ENCODE measurements around the gene CYP2D6. TPM values are rescaled to one million over a fixed set of nuclear protein-coding genes. Genes with fewer than 3 reads are reported as not detected.

CYP2D6 gene
- total RNA-seq, 1 donor from 2014 or later: 3.2 TPM

- no peaks in the 10 kb centered on the region for H3K4me1 Mint-ChIP-seq (ENCODE audit: unreplicated experiment)
- H3K4me3 Mint-ChIP-seq (ENCODE audit: unreplicated experiment): no peak overlapping the region
- peaks cover 16% of the 10 kb centered on the region for H3K36me3 Mint-ChIP-seq (ENCODE audit: low read depth, unreplicated experiment)
- DNase-seq (ENCODE audit: low spot score): no peak
- peaks cover 4% of the 10 kb centered on the region for H3K27me3 Mint-ChIP-seq (ENCODE audit: unreplicated experiment)
- no peak for TF ChIP-seq CTCF (IDR thresholded peaks at IDR 0.05; ENCODE audit: unreplicated experiment)
- H3K9me3 Mint-ChIP-seq (ENCODE audit: unreplicated experiment): no peaks in the 10 kb centered on the region
- no peak overlapping the region for H3K27ac Mint-ChIP-seq (ENCODE audit: unreplicated experiment)
Measured at GRCh38 chr22:42163515-42163914, 32.9 kb upstream of the CYP2D6 start.

GRCh38 chr22:42162728-42163489, 32.3 kb upstream of the CYP2D6 start:
- Mint-ChIP-seq H3K27ac (ENCODE audit: unreplicated experiment) (no peak overlapping the region), H3K4me3 (ENCODE audit: unreplicated experiment) (no peak overlapping the region), H3K36me3 (ENCODE audit: low read depth, unreplicated experiment) (peaks cover 16% of the 10 kb centered on the region), H3K9me3 (ENCODE audit: unreplicated experiment) (no peaks in the 10 kb centered on the region), H3K4me1 (ENCODE audit: unreplicated experiment) (no peaks in the 10 kb centered on the region), H3K27me3 (ENCODE audit: unreplicated experiment) (peaks cover 4% of the 10 kb centered on the region)
- no peak for DNase-seq (ENCODE audit: low spot score)
- TF ChIP-seq CTCF (IDR thresholded peaks at IDR 0.05; ENCODE audit: unreplicated experiment): no peak

- no peak for DNase-seq (ENCODE audit: low spot score)
- Mint-ChIP-seq H3K4me3 (ENCODE audit: unreplicated experiment) (no peak overlapping the region), H3K27me3 (ENCODE audit: unreplicated experiment) (peaks cover 4% of the 10 kb centered on the region), H3K4me1 (ENCODE audit: unreplicated experiment) (no peaks in the 10 kb centered on the region), H3K27ac (ENCODE audit: unreplicated experiment) (no peak overlapping the region), H3K9me3 (ENCODE audit: unreplicated experiment) (no peaks in the 10 kb centered on the region), H3K36me3 (ENCODE audit: low read depth, unreplicated experiment) (peaks cover 10% of the 10 kb centered on the region)
- no peak for TF ChIP-seq CTCF (IDR thresholded peaks at IDR 0.05; ENCODE audit: unreplicated experiment)
Measured at GRCh38 chr22:42160830-42161696, 30.5 kb upstream of the CYP2D6 start.

GRCh38 chr22:42160251-42160650, 29.6 kb upstream of the CYP2D6 start:
- no peak overlapping the region for H3K4me3 Mint-ChIP-seq (ENCODE audit: unreplicated experiment)
- H3K9me3 Mint-ChIP-seq (ENCODE audit: unreplicated experiment): no peaks in the 10 kb centered on the region
- no peak overlapping the region for H3K27ac Mint-ChIP-seq (ENCODE audit: unreplicated experiment)
- H3K4me1 Mint-ChIP-seq (ENCODE audit: unreplicated experiment): no peaks in the 10 kb centered on the region
- peaks cover 15% of the 10 kb centered on the region for H3K36me3 Mint-ChIP-seq (ENCODE audit: low read depth, unreplicated experiment)
- TF ChIP-seq CTCF (IDR thresholded peaks at IDR 0.05; ENCODE audit: unreplicated experiment): no peak
- DNase-seq (ENCODE audit: low spot score): no peak
- peaks cover 4% of the 10 kb centered on the region for H3K27me3 Mint-ChIP-seq (ENCODE audit: unreplicated experiment)
